ENCODE measurements around the gene MEA1.

MEA1 gene

GRCh38 chr6:43013097-43013842 is 476 bp downstream of the MEA1 start:
- Histone ChIP-seq H3K27me3 (replicated peaks; ENCODE audit: control insufficient read depth, insufficient read depth, low read length) (no peaks in the 10 kb centered on the region), H3K36me3 (ENCODE audit: control insufficient read depth, insufficient read depth, low read length) (peaks cover 24% of the 10 kb centered on the region), H3K4me3 (replicated peaks; ENCODE audit: low read depth, low read length) (peak overlapping the region; percentile 67)
- TF ChIP-seq, protein P1, sequence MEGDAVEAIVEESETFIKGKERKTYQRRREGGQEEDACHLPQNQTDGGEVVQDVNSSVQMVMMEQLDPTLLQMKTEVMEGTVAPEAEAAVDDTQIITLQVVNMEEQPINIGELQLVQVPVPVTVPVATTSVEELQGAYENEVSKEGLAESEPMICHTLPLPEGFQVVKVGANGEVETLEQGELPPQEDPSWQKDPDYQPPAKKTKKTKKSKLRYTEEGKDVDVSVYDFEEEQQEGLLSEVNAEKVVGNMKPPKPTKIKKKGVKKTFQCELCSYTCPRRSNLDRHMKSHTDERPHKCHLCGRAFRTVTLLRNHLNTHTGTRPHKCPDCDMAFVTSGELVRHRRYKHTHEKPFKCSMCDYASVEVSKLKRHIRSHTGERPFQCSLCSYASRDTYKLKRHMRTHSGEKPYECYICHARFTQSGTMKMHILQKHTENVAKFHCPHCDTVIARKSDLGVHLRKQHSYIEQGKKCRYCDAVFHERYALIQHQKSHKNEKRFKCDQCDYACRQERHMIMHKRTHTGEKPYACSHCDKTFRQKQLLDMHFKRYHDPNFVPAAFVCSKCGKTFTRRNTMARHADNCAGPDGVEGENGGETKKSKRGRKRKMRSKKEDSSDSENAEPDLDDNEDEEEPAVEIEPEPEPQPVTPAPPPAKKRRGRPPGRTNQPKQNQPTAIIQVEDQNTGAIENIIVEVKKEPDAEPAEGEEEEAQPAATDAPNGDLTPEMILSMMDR (IDR thresholded peaks at IDR 0.05; ENCODE audit: insufficient read depth, low read length, poor library complexity, severe bottlenecking) = no peak
- DNase-seq (ENCODE audit: extremely low read depth, insufficient read length) = no peak

DNA sequence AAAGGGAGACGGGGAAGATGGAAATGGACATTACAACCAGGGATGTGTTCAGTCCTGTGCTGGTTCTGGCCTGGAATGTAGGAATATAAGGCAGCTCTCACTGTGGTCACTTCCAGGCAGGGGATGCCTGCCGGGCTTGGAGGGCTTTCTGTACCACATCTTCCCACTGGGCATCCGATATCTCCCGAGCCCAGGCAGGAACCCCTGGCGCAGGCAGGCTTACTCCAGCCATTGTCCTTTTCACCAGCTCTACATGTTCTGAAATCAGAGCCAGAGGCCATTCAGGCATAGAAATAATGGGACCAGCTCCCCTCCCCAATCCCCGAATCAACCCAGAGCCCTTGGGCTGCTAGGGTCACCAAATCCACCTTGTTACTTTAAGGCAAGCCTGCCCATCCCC is 1.4 kb downstream of the MEA1 start:
- TF ChIP-seq, protein P1 (IDR thresholded peaks at IDR 0.05; ENCODE audit: insufficient read depth, low read length, poor library complexity, severe bottlenecking) = no peak
- DNase-seq (ENCODE audit: extremely low read depth, insufficient read length) = no peak
- Histone ChIP-seq H3K36me3 (ENCODE audit: control insufficient read depth, insufficient read depth, low read length) (peaks cover 26% of the 10 kb centered on the region), H3K27me3 (replicated peaks; ENCODE audit: control insufficient read depth, insufficient read depth, low read length) (no peaks in the 10 kb centered on the region), H3K4me3 (replicated peaks; ENCODE audit: low read depth, low read length) (peak overlapping the region; percentile 67)

- DNase-seq (ENCODE audit: extremely low read depth, insufficient read length) = no peak
- TF ChIP-seq, protein P1 (IDR thresholded peaks at IDR 0.05; ENCODE audit: insufficient read depth, low read length, poor library complexity, severe bottlenecking) = no peak
- Histone ChIP-seq H3K4me3 (replicated peaks; ENCODE audit: low read depth, low read length) (no peak overlapping the region), H3K27me3 (replicated peaks; ENCODE audit: control insufficient read depth, insufficient read depth, low read length) (no peaks in the 10 kb centered on the region), H3K36me3 (ENCODE audit: control insufficient read depth, insufficient read depth, low read length) (peaks cover 30% of the 10 kb centered on the region)
These were observed 2.5 kb downstream of the MEA1 start for GRCh38 chr6:43011207-43011606.

DNA sequence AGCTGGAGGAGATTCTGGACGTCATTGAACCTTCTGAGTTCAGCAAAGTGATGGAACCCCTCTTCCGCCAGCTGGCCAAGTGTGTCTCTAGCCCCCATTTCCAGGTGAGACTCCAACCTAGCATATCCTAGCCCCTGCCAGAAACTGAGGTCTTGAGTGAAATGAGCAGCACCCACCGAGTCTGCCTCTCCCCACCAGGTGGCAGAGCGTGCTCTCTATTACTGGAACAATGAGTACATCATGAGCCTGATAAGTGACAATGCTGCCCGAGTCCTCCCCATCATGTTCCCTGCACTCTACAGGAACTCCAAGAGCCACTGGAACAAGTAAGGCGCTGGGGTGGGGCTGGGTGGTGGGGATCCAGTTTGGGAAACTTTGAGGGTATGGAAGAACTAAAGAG is 4.6 kb downstream of the MEA1 start:
- TF ChIP-seq, protein P1 (IDR thresholded peaks at IDR 0.05; ENCODE audit: insufficient read depth, low read length, poor library complexity, severe bottlenecking) = peak; percentile 62
- no peak overlapping the region for H3K4me3 ChIP-seq (replicated peaks; ENCODE audit: low read depth, low read length)
- no peak for DNase-seq (ENCODE audit: extremely low read depth, insufficient read length)
- peaks cover 30% of the 10 kb centered on the region for H3K36me3 ChIP-seq (ENCODE audit: control insufficient read depth, insufficient read depth, low read length)
- H3K27me3 ChIP-seq (replicated peaks; ENCODE audit: control insufficient read depth, insufficient read depth, low read length) = no peaks in the 10 kb centered on the region

- TF ChIP-seq, protein P1 (IDR thresholded peaks at IDR 0.05; ENCODE audit: insufficient read depth, low read length, poor library complexity, severe bottlenecking) = no peak
- DNase-seq (ENCODE audit: extremely low read depth, insufficient read length) = no peak
- Histone ChIP-seq H3K27me3 (replicated peaks; ENCODE audit: control insufficient read depth, insufficient read depth, low read length) (no peaks in the 10 kb centered on the region), H3K4me3 (replicated peaks; ENCODE audit: low read depth, low read length) (no peak overlapping the region), H3K36me3 (ENCODE audit: control insufficient read depth, insufficient read depth, low read length) (peaks cover 27% of the 10 kb centered on the region)
These were observed 6.6 kb downstream of the MEA1 start for GRCh38 chr6:43007126-43007525.

All from GM06990 (cell line).